Naive thymus-derived CD4-positive, alpha-beta T cell (primary cell): ENCODE data around the gene WDR48. TPM values are rescaled to one million over a fixed set of nuclear protein-coding genes. Genes with fewer than 3 reads are reported as not detected.

ENCODE experiments used
- ATAC-seq: fragments of 150-1000 bp; cut with Tn5 transposase; 2 replicates; pipeline ENCODE4 v1.10.0; 2021; ENCODE audit warnings: mild to moderate bottlenecking, moderate library complexity
- CTCF ChIA-PET: fragments of 350-600 bp; sonication (Branson Sonifier 250); formaldehyde crosslinking; loops from one replicate; lab custom pipeline; 2021; ENCODE audit warnings: antibody characterized with exemption; lab: Charles Lee
- POLR2A ChIA-PET: fragments of 350-600 bp; sonication (Branson Sonifier 250); formaldehyde crosslinking; loops from one replicate; lab custom pipeline; 2021; ENCODE audit warnings: antibody characterized with exemption, inconsistent platforms; lab: Charles Lee
- DNase-seq, 9 donors: peaks; one replicate each; pipeline versions ENCODE4 v3.0.0 to v3.0.0-alpha.2; 2020 to 2022; ENCODE audit warnings: mixed read lengths in 1 of 9
- H3K27ac ChIP-seq: one replicate; pipeline ENCODE4 v1.7.0; 2013; ENCODE audit warnings: mild to moderate bottlenecking, low read depth, low read length, moderate library complexity
- H3K27me3 ChIP-seq, 2 donors: one replicate each; pipeline ENCODE4 v1.7.0; 2013; ENCODE audit warnings: low read length in 2 of 2, mild to moderate bottlenecking in 2 of 2, moderate library complexity in 2 of 2; ENCODE audit not compliant: control insufficient read depth in 2 of 2, insufficient read depth in 2 of 2
- H3K36me3 ChIP-seq, 3 experiments: 1 replicate in 2 of 3; 2 replicates in 1 of 3; pipeline ENCODE4 v1.7.0; 2013; ENCODE audit warnings: low read length in 3 of 3, mild to moderate bottlenecking in 3 of 3, moderate library complexity in 1 of 3; ENCODE audit not compliant: insufficient read depth in 3 of 3, control insufficient read depth in 2 of 3
- H3K4me1 ChIP-seq, 2 donors: one replicate each; pipeline ENCODE4 v1.7.0; 2013; ENCODE audit warnings: low read length in 2 of 2, mild to moderate bottlenecking in 2 of 2, moderate library complexity in 1 of 2; ENCODE audit not compliant: control insufficient read depth in 2 of 2, insufficient read depth in 2 of 2
- H3K4me3 ChIP-seq: 2 replicates; pipeline ENCODE4 v1.7.0; 2013; ENCODE audit warnings: mild to moderate bottlenecking, low read length
- H3K9me3 ChIP-seq, 3 experiments: 1 replicate in 2 of 3; 2 replicates in 1 of 3; pipeline ENCODE4 v1.7.0; 2013; ENCODE audit warnings: low read length in 3 of 3; ENCODE audit not compliant: control insufficient read depth in 2 of 3
- H3K27ac Mint-ChIP-seq, 9 donors: one replicate each; pipeline ENCODE4 v1.8.0; 2020 to 2022; ENCODE audit warnings: mixed read lengths in 9 of 9, mild to moderate bottlenecking in 8 of 9, moderate library complexity in 5 of 9, inconsistent platforms in 2 of 9
- H3K27me3 Mint-ChIP-seq, 5 donors: one replicate each; pipeline ENCODE4 v1.8.0; 2021 to 2022; ENCODE audit warnings: mixed read lengths in 5 of 5, mild to moderate bottlenecking in 1 of 5
- H3K36me3 Mint-ChIP-seq, 5 donors: one replicate each; pipeline ENCODE4 v1.8.0; 2020 to 2022; ENCODE audit warnings: mixed read lengths in 5 of 5, mild to moderate bottlenecking in 3 of 5, inconsistent platforms in 1 of 5
- H3K4me1 Mint-ChIP-seq, 7 donors: one replicate each; pipeline ENCODE4 v1.8.0; 2020 to 2022; ENCODE audit warnings: mixed read lengths in 7 of 7, mild to moderate bottlenecking in 3 of 7, inconsistent platforms in 1 of 7
- H3K4me3 Mint-ChIP-seq, 10 donors: one replicate each; pipeline ENCODE4 v1.8.0; 2020 to 2022; ENCODE audit warnings: mild to moderate bottlenecking in 10 of 10, mixed read lengths in 10 of 10, moderate library complexity in 6 of 10, inconsistent platforms in 2 of 10
- H3K9me3 Mint-ChIP-seq, 11 donors: one replicate each; pipeline ENCODE4 v1.8.0; 2020 to 2022; ENCODE audit warnings: mixed read lengths in 11 of 11, mild to moderate bottlenecking in 4 of 11, inconsistent platforms in 1 of 11, moderate library complexity in 1 of 11
- intact Hi-C, 2 donors: fragments of 100-400 bp; cut with micrococcal nuclease; formaldehyde crosslinking; loops; one replicate each; pipeline ENCODE4 v1.15.1; 2023
- polyA plus RNA-seq, 2 donors: library from polyadenylated mRNA; unstranded; fragments of 300-500 nt; fragmentation: Illumina TruSeq; gene quantifications; one replicate each; pipeline ENCODE4 v1.2.3, GENCODE V29; 2021
- total RNA-seq, 6 experiments: library from RNA in 5 of 6; stranded (reverse) in 5 of 6; gene quantifications; 1 replicate in 5 of 6; 2 replicates in 1 of 6; pipeline ENCODE4 v1.2.3 and lab custom pipeline; 2021 to 2026

Gene WDR48
- total and polyA plus RNA-seq, 7 experiments from 2014 or later = 37.5 to 97.7 (median 61.7) TPM

DNA sequence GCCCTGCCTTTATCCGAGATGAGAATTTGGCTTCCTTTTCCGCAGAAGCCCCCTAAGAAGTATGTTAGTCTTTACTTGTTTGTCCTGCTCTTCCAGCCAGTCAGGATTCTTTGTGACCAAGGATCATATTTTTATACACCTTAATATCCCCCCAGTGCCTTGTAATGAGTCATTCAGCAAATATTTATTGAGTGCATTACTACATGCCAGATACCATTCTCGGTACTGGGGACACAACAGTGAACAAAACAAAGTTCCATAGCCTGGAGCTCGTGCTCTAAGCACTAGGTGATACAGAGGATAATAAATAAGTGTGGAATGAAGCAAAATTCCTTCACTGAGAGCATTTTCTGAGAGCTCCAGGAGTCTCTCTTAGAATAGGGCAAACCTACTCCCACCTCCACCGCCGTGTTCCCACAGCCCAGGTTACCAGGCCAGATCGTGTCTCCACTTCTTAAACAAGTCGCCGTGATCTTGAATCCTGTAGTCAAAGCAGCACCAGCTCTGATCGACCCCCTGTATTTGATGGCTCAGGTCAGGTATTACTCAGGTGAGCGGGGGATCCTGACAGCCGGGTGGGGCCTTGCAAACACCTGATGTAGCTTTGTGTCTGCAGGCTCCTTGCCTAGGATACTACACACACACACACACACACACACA, 74.2 kb downstream of the WDR48 start:
- Mint-ChIP-seq H3K4me1 (peaks cover 15 to 29% (median 24%) of the 10 kb centered on the region in 7 donors), H3K4me3 (peak overlapping the region in 1 of 10 donors; percentile 8), H3K27ac (peak overlapping the region in 1 of 9 donors; percentile 86), H3K36me3 (peaks cover 0 to 3% (median 0%) of the 10 kb centered on the region in 5 donors), H3K27me3 (peaks cover 0 to 10% (median 0%) of the 10 kb centered on the region in 5 donors), H3K9me3 (no peaks in the 10 kb centered on the region)
- no peaks in the 10 kb centered on the region for H3K27me3 ChIP-seq
- ChIA-PET CTCF (interaction anchor here (0.6 to 10.3 kb wide), 13 partner anchors 10 to 252 kb away, joined by 3 to 191 read pairs (median 4); partner anchors contain the start of gene XIRP1), POLR2A (interaction anchor here (0.6 to 2.0 kb wide), 3 partner anchors 20 to 169 kb away, joined by 3 to 12 read pairs (median 4); no protein-coding TSS in a partner anchor)
- H3K36me3 ChIP-seq = no peaks in the 10 kb centered on the region
- H3K9me3 ChIP-seq = no peaks in the 10 kb centered on the region
- no peak overlapping the region for H3K27ac ChIP-seq
- H3K4me1 ChIP-seq = peaks cover 12 to 14% of the 10 kb centered on the region in 2 donors
- DNase-seq (no peak), ATAC-seq (no peak)
- intact Hi-C loops = loop anchor here (1.0 to 5.0 kb wide), 8 partner anchors 17 to 166 kb away; no protein-coding TSS in a partner anchor
- H3K4me3 ChIP-seq = no peak overlapping the region

- H3K27ac Mint-ChIP-seq = peak overlapping the region in 6 of 9 donors; percentile 22 to 87 (median 54)
- H3K4me1 ChIP-seq = peaks cover 12 to 14% of the 10 kb centered on the region in 2 donors
- intact Hi-C loops = loop anchor here (1.0 to 5.0 kb wide), 7 partner anchors 20 to 166 kb away; no protein-coding TSS in a partner anchor
- H3K4me1 Mint-ChIP-seq = peaks cover 15 to 34% (median 24%) of the 10 kb centered on the region in 7 donors
- DNase-seq (peak in 4 of 9 donors; percentile 39 to 59 (median 50)), ATAC-seq (peak; percentile 60)
- H3K27me3 Mint-ChIP-seq = peaks cover 0 to 10% (median 0%) of the 10 kb centered on the region in 5 donors
- POLR2A ChIA-PET = interaction anchor here (0.6 to 2.0 kb wide), 3 partner anchors 19 to 169 kb away, joined by 3 to 12 read pairs (median 4); no protein-coding TSS in a partner anchor
- no peaks in the 10 kb centered on the region for H3K9me3 Mint-ChIP-seq
- H3K4me3 ChIP-seq = no peak overlapping the region
- no peaks in the 10 kb centered on the region for H3K9me3 ChIP-seq
- peaks cover 0 to 3% (median 0%) of the 10 kb centered on the region in 5 donors for H3K36me3 Mint-ChIP-seq
- CTCF ChIA-PET = interaction anchor here (0.7 to 10.3 kb wide), 14 partner anchors 11 to 251 kb away, joined by 3 to 191 read pairs (median 4); partner anchors contain the start of gene XIRP1
- no peaks in the 10 kb centered on the region for H3K36me3 ChIP-seq
- H3K4me3 Mint-ChIP-seq = no peak overlapping the region
- no peak overlapping the region for H3K27ac ChIP-seq
- H3K27me3 ChIP-seq = no peaks in the 10 kb centered on the region
These were observed 74.8 kb downstream of the WDR48 start for GRCh38 chr3:39126532-39127071.

DNA sequence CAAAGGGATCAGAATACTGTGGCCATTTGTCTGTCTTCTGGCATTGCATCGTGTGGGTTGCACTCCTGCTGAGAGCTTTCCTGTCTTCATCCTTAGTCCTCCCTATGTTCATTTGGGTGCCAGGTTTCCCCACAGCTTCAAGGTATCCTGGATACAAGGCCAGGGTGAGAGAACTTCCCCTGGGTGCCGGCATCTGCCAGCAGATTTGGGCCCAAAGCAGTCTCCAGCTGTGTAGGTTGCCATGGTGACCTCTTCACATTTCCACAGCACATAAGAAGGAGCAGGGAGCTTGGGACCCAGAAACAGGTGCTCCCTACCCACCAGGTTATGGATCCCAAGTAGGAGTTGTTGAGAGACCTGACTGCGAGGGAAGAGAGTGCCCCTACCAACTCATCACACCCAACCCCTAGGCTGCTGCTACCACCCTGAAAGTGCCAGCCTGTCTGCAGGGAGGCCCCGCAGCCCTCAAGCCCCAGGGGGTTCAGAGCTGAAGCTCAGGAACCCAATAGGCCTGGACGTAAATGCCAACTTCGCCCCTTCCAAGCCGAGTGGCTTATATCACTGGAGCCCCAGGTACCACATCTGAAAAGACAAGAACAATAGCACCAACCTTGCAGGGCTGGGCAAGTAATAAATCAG, 75.6 kb downstream of the WDR48 start:
- peak overlapping the region in 4 of 10 donors; percentile 9 to 18 (median 10) for H3K4me3 Mint-ChIP-seq
- ATAC-seq (no peak), DNase-seq (no peak)
- no peak overlapping the region for H3K27ac ChIP-seq
- H3K4me1 ChIP-seq = peaks cover 12 to 14% of the 10 kb centered on the region in 2 donors
- intact Hi-C loops = loop anchor here (2.0 to 5.0 kb wide), 2 partner anchors 19 to 80 kb away; no protein-coding TSS in a partner anchor
- no peaks in the 10 kb centered on the region for H3K27me3 ChIP-seq
- H3K4me1 Mint-ChIP-seq = peaks cover 15 to 38% (median 24%) of the 10 kb centered on the region in 7 donors
- H3K27me3 Mint-ChIP-seq = peaks cover 0 to 7% (median 0%) of the 10 kb centered on the region in 5 donors
- H3K36me3 Mint-ChIP-seq = peaks cover 0 to 3% (median 0%) of the 10 kb centered on the region in 5 donors
- no peaks in the 10 kb centered on the region for H3K36me3 ChIP-seq
- no peaks in the 10 kb centered on the region for H3K9me3 Mint-ChIP-seq
- POLR2A ChIA-PET = interaction anchor here (0.8 to 2.0 kb wide), 3 partner anchors 19 to 161 kb away, joined by 3 to 12 read pairs (median 7); no protein-coding TSS in a partner anchor
- no peak overlapping the region for H3K4me3 ChIP-seq
- H3K27ac Mint-ChIP-seq = peak overlapping the region; percentile 12 to 87 (median 43)
- CTCF ChIA-PET = interaction anchor here (0.6 to 10.3 kb wide), 15 partner anchors 11 to 168 kb away, joined by 3 to 191 read pairs (median 3); no protein-coding TSS in a partner anchor
- no peaks in the 10 kb centered on the region for H3K9me3 ChIP-seq

- Histone ChIP-seq H3K27ac (no peak overlapping the region), H3K27me3 (no peaks in the 10 kb centered on the region), H3K4me3 (no peak overlapping the region), H3K36me3 (no peaks in the 10 kb centered on the region), H3K9me3 (no peaks in the 10 kb centered on the region), H3K4me1 (peaks cover 12 to 14% of the 10 kb centered on the region in 2 donors)
- H3K9me3 Mint-ChIP-seq = no peaks in the 10 kb centered on the region
- peaks cover 0 to 3% (median 0%) of the 10 kb centered on the region in 5 donors for H3K36me3 Mint-ChIP-seq
- peak overlapping the region; percentile 12 to 87 (median 43) for H3K27ac Mint-ChIP-seq
- DNase-seq (no peak), ATAC-seq (no peak)
- peaks cover 0 to 3% (median 0%) of the 10 kb centered on the region in 5 donors for H3K27me3 Mint-ChIP-seq
- CTCF ChIA-PET = interaction anchor here (0.6 to 10.3 kb wide), 9 partner anchors 12 to 161 kb away, joined by 3 to 191 read pairs (median 3); no protein-coding TSS in a partner anchor
- H3K4me3 Mint-ChIP-seq = peak overlapping the region in 6 of 10 donors; percentile 5 to 18 (median 9)
- H3K4me1 Mint-ChIP-seq = peaks cover 15 to 39% (median 24%) of the 10 kb centered on the region in 7 donors
- POLR2A ChIA-PET = interaction anchor here (0.8 to 2.0 kb wide), 3 partner anchors 19 to 160 kb away, joined by 3 to 12 read pairs (median 7); no protein-coding TSS in a partner anchor
- intact Hi-C loops = loop anchor here (1.0 to 5.0 kb wide), 3 partner anchors 19 to 250 kb away; no protein-coding TSS in a partner anchor
These were observed 76.1 kb downstream of the WDR48 start for GRCh38 chr3:39127908-39128304.

DNA sequence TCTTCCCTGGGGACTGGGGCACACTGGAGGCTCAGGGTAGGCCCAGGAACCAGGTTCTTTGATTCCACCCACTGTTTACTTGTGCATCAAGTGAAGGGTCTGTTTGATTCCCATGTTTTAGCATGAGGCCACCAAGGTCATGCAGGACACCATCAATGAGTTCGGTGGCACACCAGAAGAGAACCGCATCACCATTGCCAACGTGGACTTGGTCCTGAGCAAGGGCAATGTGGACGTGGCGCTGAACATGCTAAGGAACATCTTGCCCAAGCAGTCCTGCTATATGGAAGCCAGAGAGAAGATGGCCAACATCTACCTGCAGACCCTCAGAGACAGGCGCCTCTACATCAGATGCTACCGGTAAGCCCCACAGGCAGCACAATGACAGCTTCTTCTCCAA, 77.1 kb downstream of the WDR48 start:
- Mint-ChIP-seq H3K36me3 (peaks cover 0 to 3% (median 0%) of the 10 kb centered on the region in 5 donors), H3K27ac (no peak overlapping the region), H3K9me3 (no peaks in the 10 kb centered on the region), H3K27me3 (no peaks in the 10 kb centered on the region), H3K4me3 (no peak overlapping the region), H3K4me1 (peaks cover 18 to 41% (median 24%) of the 10 kb centered on the region in 7 donors)
- CTCF ChIA-PET = interaction anchor here (1.1 to 10.3 kb wide), 6 partner anchors 10 to 163 kb away, joined by 3 to 191 read pairs (median 6); partner anchors contain the start of genes GORASP1 and TTC21A
- intact Hi-C loops = loop anchor here in 1 of 2 donors (1.0 to 5.0 kb wide), 2 partner anchors 78 to 249 kb away; no protein-coding TSS in a partner anchor
- POLR2A ChIA-PET = interaction anchor here (2.0 kb wide), 1 partner anchor 18 kb away, joined by 7 read pairs; no protein-coding TSS in a partner anchor
- DNase-seq (no peak), ATAC-seq (no peak)
- no peak overlapping the region for H3K4me3 ChIP-seq
- no peak overlapping the region for H3K27ac ChIP-seq
- no peaks in the 10 kb centered on the region for H3K36me3 ChIP-seq
- no peaks in the 10 kb centered on the region for H3K9me3 ChIP-seq
- H3K27me3 ChIP-seq = no peaks in the 10 kb centered on the region
- H3K4me1 ChIP-seq = peaks cover 12 to 14% of the 10 kb centered on the region in 2 donors
